HG03060 (cell line): Measurements from ENCODE around the gene SCT.

Experiments used
- ATAC-seq: cut with Tn5 transposase; IDR thresholded peaks from one replicate; pipeline ENCODE4 v1.9.1; 2021; ENCODE audit warnings: low read depth, moderate number of reproducible peaks; ENCODE audit not compliant: unreplicated experiment

SCT gene

GRCh38 chr11:645536-645935 lies 18.6 kb upstream of the SCT start:
- no peak for ATAC-seq

- ATAC-seq = no peak
Measured at GRCh38 chr11:643849-644738, 17.1 kb upstream of the SCT start.

GRCh38 chr11:643366-643765 lies 16.4 kb upstream of the SCT start:
- no peak for ATAC-seq

- no peak for ATAC-seq
Measured at GRCh38 chr11:641806-642370, 14.9 kb upstream of the SCT start.

- ATAC-seq = no peak
Measured at GRCh38 chr11:640021-640706, 13.2 kb upstream of the SCT start.

GRCh38 chr11:639332-639955 lies 12.5 kb upstream of the SCT start:
- ATAC-seq = no peak

GRCh38 chr11:638631-639331 lies 11.8 kb upstream of the SCT start:
- no peak for ATAC-seq

GRCh38 chr11:637593-638521 lies 10.9 kb upstream of the SCT start:
- no peak for ATAC-seq

GRCh38 chr11:637333-637592 lies 10.3 kb upstream of the SCT start:
- no peak for ATAC-seq

- no peak for ATAC-seq
Measured at GRCh38 chr11:636511-637332, 9.7 kb upstream of the SCT start, which contains the start of gene DRD4. DRD4 (plus strand) TSS chr11:637269; CDS start chr11:637305, 36 bp downstream.

- ATAC-seq = no peak
Measured at GRCh38 chr11:635945-636510, 9.0 kb upstream of the SCT start.

GRCh38 chr11:630871-631270 lies 3.9 kb upstream of the SCT start:
- ATAC-seq = no peak

GRCh38 chr11:629237-629583 lies 2.2 kb upstream of the SCT start:
- ATAC-seq = no peak

- no peak for ATAC-seq
Measured at GRCh38 chr11:628056-628455, 1.1 kb upstream of the SCT start.

- no peak for ATAC-seq
Measured at GRCh38 chr11:627308-627576, 261 bp upstream of the SCT start.

- no peak for ATAC-seq
Measured at GRCh38 chr11:625636-626268, 1.2 kb downstream of the SCT start.

- no peak for ATAC-seq
Measured at GRCh38 chr11:624705-625635, 2.0 kb downstream of the SCT start, which contains the start of gene CDHR5. CDHR5 (minus strand) TSS chr11:624955; CDS start chr11:624902, 53 bp downstream.
